H1 (cell line): ENCODE data around the gene CREB1. TPM values are rescaled to one million over a fixed set of nuclear protein-coding genes. Genes with fewer than 3 reads are reported as not detected.

Experiments
- EGR1 ChIP-seq: IDR thresholded peaks from 2 replicates; pipeline ENCODE4 v1.6.1; 2011; ENCODE audit warnings: low read depth, low read length, borderline replicate concordance
- SIN3A ChIP-seq, 2 experiments: IDR thresholded peaks in 1 of 2; conservative IDR thresholded peaks in 1 of 2; 2 replicates each; pipeline ENCODE4 v1.6.1; 2011 to 2012; ENCODE audit warnings: low read length in 2 of 2, improper control_type of control experiment in 1 of 2, low read depth in 1 of 2, mild to moderate bottlenecking in 1 of 2
- SP4 ChIP-seq: IDR thresholded peaks from 2 replicates; pipeline ENCODE4 v1.6.1; 2012; ENCODE audit warnings: low read length, inconsistent platforms
- polyA plus RNA-seq, 7 experiments: library from polyadenylated mRNA; depleted of rRNA in 3 of 7; stranded (reverse) in 5 of 7; unstranded in 2 of 7; fragments of >200 nt in 5 of 7; fragments of 200-250 nt in 2 of 7; gene quantifications; 1 replicate in 5 of 7; 2 replicates in 1 of 7; 4 replicates in 1 of 7; pipeline versions ENCODE4 v1.2.1 to v1.2.3, GENCODE V29; 2011 to 2013; ENCODE audit warnings: missing spikeins in 2 of 7, mixed read lengths in 2 of 7
- total RNA-seq: library from RNA; stranded (reverse); fragmentation: NEBNext Ultra II Directional; extraction: Animal tissue kit (Norgen Biotek cat#: 25700); gene quantifications from 2 replicates; pipeline ENCODE4 v1.2.1, GENCODE V29; 2021
- TF ChIP-seq, protein P1 (sequence below): IDR thresholded peaks from 2 replicates; pipeline ENCODE4 v1.6.1; 2012; ENCODE audit warnings: inconsistent platforms
- TF ChIP-seq, protein P2 (sequence below): IDR thresholded peaks from 2 replicates; pipeline ENCODE4 v1.6.1; 2011; ENCODE audit warnings: low read length, improper control_type of control experiment

Gene CREB1
- total and polyA plus RNA-seq, 2 of the 8 experiments (the other 6 are each of a cell fraction or from before 2014, with no cell fraction given) = 46.3 to 99.0 TPM

DNA sequence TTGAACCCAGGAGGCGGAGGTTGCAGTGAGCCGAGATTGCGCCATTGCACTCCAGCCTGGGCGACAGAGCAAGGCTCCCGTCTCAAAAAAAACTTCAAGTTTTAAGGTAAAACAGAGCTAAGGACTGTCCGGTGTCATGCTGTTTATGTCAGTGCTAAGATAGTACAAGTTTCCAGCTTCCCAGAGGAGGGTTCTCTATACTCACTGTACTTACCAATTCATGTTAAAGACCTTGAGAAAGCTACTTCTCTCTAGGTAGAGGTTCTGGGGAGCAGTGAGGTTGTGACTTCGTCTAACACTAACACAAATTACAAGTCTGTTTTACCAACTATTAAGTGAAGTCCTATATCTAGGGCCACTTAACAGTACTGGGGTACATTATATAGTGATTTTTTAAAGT lies 76.6 kb downstream of the CREB1 start (continued):
- TF ChIP-seq, protein P1, sequence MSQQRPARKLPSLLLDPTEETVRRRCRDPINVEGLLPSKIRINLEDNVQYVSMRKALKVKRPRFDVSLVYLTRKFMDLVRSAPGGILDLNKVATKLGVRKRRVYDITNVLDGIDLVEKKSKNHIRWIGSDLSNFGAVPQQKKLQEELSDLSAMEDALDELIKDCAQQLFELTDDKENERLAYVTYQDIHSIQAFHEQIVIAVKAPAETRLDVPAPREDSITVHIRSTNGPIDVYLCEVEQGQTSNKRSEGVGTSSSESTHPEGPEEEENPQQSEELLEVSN = no peak
- TF ChIP-seq EGR1 = no peak
- no peak for TF ChIP-seq SP4
- TF ChIP-seq SIN3A (conservative IDR thresholded peaks at IDR 0.05 in 1 of 2, IDR thresholded peaks at IDR 0.05 in 1 of 2; ENCODE audit: low read depth in 1 of 2, low read length in 2 of 2) = no peak
- TF ChIP-seq, protein P2, sequence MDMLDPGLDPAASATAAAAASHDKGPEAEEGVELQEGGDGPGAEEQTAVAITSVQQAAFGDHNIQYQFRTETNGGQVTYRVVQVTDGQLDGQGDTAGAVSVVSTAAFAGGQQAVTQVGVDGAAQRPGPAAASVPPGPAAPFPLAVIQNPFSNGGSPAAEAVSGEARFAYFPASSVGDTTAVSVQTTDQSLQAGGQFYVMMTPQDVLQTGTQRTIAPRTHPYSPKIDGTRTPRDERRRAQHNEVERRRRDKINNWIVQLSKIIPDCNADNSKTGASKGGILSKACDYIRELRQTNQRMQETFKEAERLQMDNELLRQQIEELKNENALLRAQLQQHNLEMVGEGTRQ = no peak
